Osteocyte (in vitro differentiated cells): ENCODE results near the gene VPS45. TPM values are rescaled to one million over a fixed set of nuclear protein-coding genes. Genes with fewer than 3 reads are reported as not detected.
"Not testable (repeated sequence)": the region's sequence is repeated elsewhere in the genome, so short reads cannot be mapped to it uniquely, and the experiment has no call there.

ENCODE experiments used
- DNase-seq: peaks from one replicate; pipeline ENCODE4 v3.0.0; 2021; ENCODE audit warnings: mixed read lengths; ENCODE audit not compliant: unreplicated experiment; ENCODE audit errors: extremely low spot score
- H3K27ac Mint-ChIP-seq: one replicate; pipeline ENCODE4 v1.8.0; 2021; ENCODE audit warnings: mild to moderate bottlenecking, mixed read lengths; ENCODE audit not compliant: unreplicated experiment
- H3K27me3 Mint-ChIP-seq: one replicate; pipeline ENCODE4 v1.8.0; 2021; ENCODE audit warnings: mixed read lengths; ENCODE audit not compliant: unreplicated experiment
- H3K36me3 Mint-ChIP-seq: one replicate; pipeline ENCODE4 v1.8.0; 2021; ENCODE audit warnings: mixed read lengths; ENCODE audit not compliant: unreplicated experiment
- H3K4me1 Mint-ChIP-seq: one replicate; pipeline ENCODE4 v1.8.0; 2021; ENCODE audit warnings: mixed read lengths; ENCODE audit not compliant: unreplicated experiment
- H3K4me3 Mint-ChIP-seq: one replicate; pipeline ENCODE4 v1.8.0; 2021; ENCODE audit warnings: mild to moderate bottlenecking, moderate library complexity, mixed read lengths; ENCODE audit not compliant: unreplicated experiment
- H3K9me3 Mint-ChIP-seq: one replicate; pipeline ENCODE4 v1.8.0; 2021; ENCODE audit warnings: mixed read lengths; ENCODE audit not compliant: unreplicated experiment
- total RNA-seq: library from RNA; stranded (reverse); gene quantifications from 2 replicates; pipeline ENCODE4 v1.2.1, GENCODE V29; 2021
- TF ChIP-seq, protein P1 (sequence below): fragments of 200-600 bp; sonication (generic); IDR thresholded peaks from 2 replicates; pipeline ENCODE4 v1.5.0; 2021; ENCODE audit warnings: antibody characterized with exemption, mild to moderate bottlenecking, moderate library complexity

Gene VPS45
- total RNA-seq, 1 donor from 2014 or later = 43.6 TPM

GRCh38 chr1:150182247-150182646, 114.7 kb downstream of the VPS45 start:
- no peaks in the 10 kb centered on the region for H3K9me3 Mint-ChIP-seq
- TF ChIP-seq, protein P1, sequence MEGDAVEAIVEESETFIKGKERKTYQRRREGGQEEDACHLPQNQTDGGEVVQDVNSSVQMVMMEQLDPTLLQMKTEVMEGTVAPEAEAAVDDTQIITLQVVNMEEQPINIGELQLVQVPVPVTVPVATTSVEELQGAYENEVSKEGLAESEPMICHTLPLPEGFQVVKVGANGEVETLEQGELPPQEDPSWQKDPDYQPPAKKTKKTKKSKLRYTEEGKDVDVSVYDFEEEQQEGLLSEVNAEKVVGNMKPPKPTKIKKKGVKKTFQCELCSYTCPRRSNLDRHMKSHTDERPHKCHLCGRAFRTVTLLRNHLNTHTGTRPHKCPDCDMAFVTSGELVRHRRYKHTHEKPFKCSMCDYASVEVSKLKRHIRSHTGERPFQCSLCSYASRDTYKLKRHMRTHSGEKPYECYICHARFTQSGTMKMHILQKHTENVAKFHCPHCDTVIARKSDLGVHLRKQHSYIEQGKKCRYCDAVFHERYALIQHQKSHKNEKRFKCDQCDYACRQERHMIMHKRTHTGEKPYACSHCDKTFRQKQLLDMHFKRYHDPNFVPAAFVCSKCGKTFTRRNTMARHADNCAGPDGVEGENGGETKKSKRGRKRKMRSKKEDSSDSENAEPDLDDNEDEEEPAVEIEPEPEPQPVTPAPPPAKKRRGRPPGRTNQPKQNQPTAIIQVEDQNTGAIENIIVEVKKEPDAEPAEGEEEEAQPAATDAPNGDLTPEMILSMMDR = no peak
- H3K27me3 Mint-ChIP-seq = no peaks in the 10 kb centered on the region
- no peak for DNase-seq
- H3K36me3 Mint-ChIP-seq = no peaks in the 10 kb centered on the region
- no peak overlapping the region for H3K27ac Mint-ChIP-seq
- H3K4me1 Mint-ChIP-seq = peaks cover 10% of the 10 kb centered on the region
- H3K4me3 Mint-ChIP-seq = no peak overlapping the region

DNA sequence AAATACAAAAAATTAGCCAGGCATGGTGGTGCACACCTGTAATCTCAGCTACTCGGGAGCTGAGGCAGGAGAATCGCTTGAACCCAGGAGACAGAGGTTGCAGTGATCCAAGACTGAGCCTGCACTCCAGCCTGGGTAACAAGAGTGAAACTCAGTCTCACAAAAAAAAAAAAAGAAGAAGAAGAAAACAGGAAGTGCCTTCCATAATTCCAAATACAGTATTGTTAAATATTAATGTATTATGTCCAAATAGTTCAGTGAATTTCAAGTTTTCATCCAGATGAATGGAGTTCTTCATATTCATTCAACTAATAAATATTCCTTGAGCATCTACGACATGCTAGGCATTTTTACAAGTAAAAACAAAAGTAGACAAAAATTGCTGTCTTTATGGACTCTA, 115.5 kb downstream of the VPS45 start:
- Mint-ChIP-seq H3K9me3 (no peaks in the 10 kb centered on the region), H3K36me3 (no peaks in the 10 kb centered on the region), H3K4me1 (peaks cover 12% of the 10 kb centered on the region), H3K27ac (no peak overlapping the region), H3K4me3 (no peak overlapping the region), H3K27me3 (no peaks in the 10 kb centered on the region)
- DNase-seq = no peak
- TF ChIP-seq, protein P1 = no peak

DNA sequence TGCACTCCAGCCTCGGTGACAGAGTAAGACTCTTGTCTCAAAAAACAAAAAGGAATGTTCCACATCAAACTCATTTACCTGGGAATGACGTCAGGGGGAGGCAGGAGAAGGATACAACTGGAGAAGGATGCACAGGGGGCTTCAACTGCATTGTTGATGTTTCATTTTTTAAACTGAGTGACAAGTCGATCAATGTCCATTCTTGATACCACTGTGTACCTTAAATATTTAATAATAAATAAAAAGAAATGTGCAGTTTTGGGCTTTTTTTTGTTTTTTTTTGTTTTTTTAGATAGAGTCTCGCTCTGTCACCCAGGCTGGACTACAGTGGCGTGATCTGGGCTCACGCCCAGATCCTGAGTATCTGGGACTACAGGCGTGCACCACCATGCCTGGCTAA, 117.9 kb downstream of the VPS45 start:
- Mint-ChIP-seq H3K36me3 (no peaks in the 10 kb centered on the region), H3K27ac (no peak overlapping the region), H3K4me1 (peaks cover 12% of the 10 kb centered on the region), H3K9me3 (no peaks in the 10 kb centered on the region), H3K4me3 (no peak overlapping the region), H3K27me3 (no peaks in the 10 kb centered on the region)
- TF ChIP-seq, protein P1 = no peak
- no peak for DNase-seq

DNA sequence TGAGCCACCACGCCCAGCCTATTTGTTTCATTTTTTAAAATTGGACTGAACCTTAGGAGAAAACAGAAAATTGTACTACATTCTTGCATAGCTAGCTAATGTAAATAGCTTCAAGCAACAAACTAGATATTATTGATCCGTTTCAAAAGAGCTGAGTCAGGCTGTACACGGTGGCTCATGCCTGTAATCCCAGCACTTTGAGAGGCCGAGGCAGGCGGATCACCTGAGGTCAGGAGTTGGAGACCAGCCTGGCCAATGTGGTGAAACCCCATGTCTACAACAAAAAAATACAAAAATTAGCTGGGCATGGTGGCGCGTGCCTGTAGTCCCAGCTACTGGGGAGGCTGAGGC, 118.8 kb downstream of the VPS45 start:
- not testable (repeated sequence) for H3K9me3 Mint-ChIP-seq, H3K36me3 Mint-ChIP-seq, H3K4me3 Mint-ChIP-seq, H3K27me3 Mint-ChIP-seq, DNase-seq
- Mint-ChIP-seq H3K27ac (peak overlapping the region; percentile 69), H3K4me1 (peaks cover 12% of the 10 kb centered on the region)

- H3K27ac Mint-ChIP-seq = peak overlapping the region; percentile 69
- TF ChIP-seq, protein P1 = peak; percentile 71
- no peaks in the 10 kb centered on the region for H3K36me3 Mint-ChIP-seq
These were observed 119.4 kb downstream of the VPS45 start for GRCh38 chr1:150186789-150187559.

More at GRCh38 chr1:150186789-150187559, 119.4 kb downstream of the VPS45 start:
- Mint-ChIP-seq H3K4me3 (no peak overlapping the region), H3K4me1 (peaks cover 15% of the 10 kb centered on the region), H3K9me3 (no peaks in the 10 kb centered on the region), H3K27me3 (no peaks in the 10 kb centered on the region)
- DNase-seq = no peak
